ENCODE results near the gene KLLN. TPM values are rescaled to one million over a fixed set of nuclear protein-coding genes. Genes with fewer than 3 reads are reported as not detected.

The KLLN gene
- total RNA-seq, 3 donors from 2014 or later (not counting 1 experiment from before 2014, with no cell fraction given), result 0.68 to 0.73 (median 0.70) TPM

GRCh38 chr10:87867453-87867852, 4.1 kb upstream of the KLLN start:
- Histone ChIP-seq H3K27ac (ENCODE audit: low read length) (no peak overlapping the region), H3K4me3 (ENCODE audit: low read length) (no peak overlapping the region)

GRCh38 chr10:87866412-87866974, 3.2 kb upstream of the KLLN start:
- Histone ChIP-seq H3K27me3 (ENCODE audit: control insufficient read depth, insufficient read depth, low read length) (no peaks in the 10 kb centered on the region), H3K27ac (ENCODE audit: low read length) (no peak overlapping the region), H3K4me3 (ENCODE audit: low read length) (peak overlapping the region; percentile 96), H3K36me3 (ENCODE audit: control insufficient read depth, insufficient read depth, low read length) (no peaks in the 10 kb centered on the region), H3K9me3 (ENCODE audit: control insufficient read depth, insufficient read depth, low read length) (no peaks in the 10 kb centered on the region), H3K4me1 (ENCODE audit: control insufficient read depth, insufficient read depth, low read length) (peaks cover 11% of the 10 kb centered on the region)
- Mint-ChIP-seq H3K9me3 (no peaks in the 10 kb centered on the region), H3K27me3 (ENCODE audit: low read depth in 2 of 2) (no peaks in the 10 kb centered on the region), H3K27ac (peak overlapping the region; percentile 95 to 97), H3K36me3 (no peaks in the 10 kb centered on the region), H3K4me1 (peaks cover 69 to 80% of the 10 kb centered on the region in 2 donors), H3K4me3 (peak overlapping the region; percentile 95)
- DNase-seq (no peak), ATAC-seq (no peak)
- 0% methylated on average over 1 of the region's 3 CpGs for WGBS (ENCODE audit: insufficient coverage)
- no peak for TF ChIP-seq CTCF (IDR thresholded peaks at IDR 0.05)
- intact Hi-C loops (cut with micrococcal nuclease), result no loop called here

More at GRCh38 chr10:87867453-87867852, 4.1 kb upstream of the KLLN start:
- Mint-ChIP-seq H3K9me3 (no peaks in the 10 kb centered on the region), H3K36me3 (no peaks in the 10 kb centered on the region), H3K27me3 (ENCODE audit: low read depth in 2 of 2) (no peaks in the 10 kb centered on the region), H3K27ac (peak overlapping the region; percentile 95 to 97), H3K4me1 (peaks cover 65 to 72% of the 10 kb centered on the region in 2 donors), H3K4me3 (peak overlapping the region; percentile 95)
- H3K36me3 ChIP-seq (ENCODE audit: control insufficient read depth, insufficient read depth, low read length), result peaks cover under 1% of the 10 kb centered on the region
- ATAC-seq, result no peak
- peaks cover 5% of the 10 kb centered on the region for H3K4me1 ChIP-seq (ENCODE audit: control insufficient read depth, insufficient read depth, low read length)
- no peak for TF ChIP-seq CTCF (IDR thresholded peaks at IDR 0.05)
- no peaks in the 10 kb centered on the region for H3K9me3 ChIP-seq (ENCODE audit: control insufficient read depth, insufficient read depth, low read length)
- DNase-seq, result no peak
- no peaks in the 10 kb centered on the region for H3K27me3 ChIP-seq (ENCODE audit: control insufficient read depth, insufficient read depth, low read length)
- intact Hi-C loops (cut with micrococcal nuclease), result no loop called here

- H3K4me1 ChIP-seq (ENCODE audit: control insufficient read depth, insufficient read depth, low read length), result peaks cover 14% of the 10 kb centered on the region
- Mint-ChIP-seq H3K9me3 (no peaks in the 10 kb centered on the region), H3K36me3 (no peaks in the 10 kb centered on the region), H3K27me3 (ENCODE audit: low read depth in 2 of 2) (no peaks in the 10 kb centered on the region), H3K4me3 (peak overlapping the region; percentile 95), H3K27ac (peak overlapping the region; percentile 95 to 97), H3K4me1 (peaks cover 72 to 78% of the 10 kb centered on the region in 2 donors)
- peak in 1 of 2 donors; percentile 15 for DNase-seq
- peak overlapping the region; percentile 96 for H3K4me3 ChIP-seq (ENCODE audit: low read length)
- H3K36me3 ChIP-seq (ENCODE audit: control insufficient read depth, insufficient read depth, low read length), result no peaks in the 10 kb centered on the region
- intact Hi-C loops (cut with micrococcal nuclease), result no loop called here
- WGBS (ENCODE audit: insufficient coverage), result 2% methylated on average over 4 of the region's 4 CpGs
- no peak for TF ChIP-seq CTCF (IDR thresholded peaks at IDR 0.05)
- H3K27me3 ChIP-seq (ENCODE audit: control insufficient read depth, insufficient read depth, low read length), result no peaks in the 10 kb centered on the region
- no peak overlapping the region for H3K27ac ChIP-seq (ENCODE audit: low read length)
- ATAC-seq, result no peak
- H3K9me3 ChIP-seq (ENCODE audit: control insufficient read depth, insufficient read depth, low read length), result no peaks in the 10 kb centered on the region
Measured at GRCh38 chr10:87865241-87865881, 2.0 kb upstream of the KLLN start.

All from natural killer cell (primary cell).